Measurements from ENCODE around the gene ANXA2.

GRCh38 chr15:60385620-60386552 is 11.9 kb downstream of the ANXA2 start:
- no peak for TF ChIP-seq CTCF (IDR thresholded peaks at IDR 0.05)
- no peak for TF ChIP-seq GATA2 (CRISPR knock-in tag; IDR thresholded peaks at IDR 0.05)
- no peak for TF ChIP-seq JUND (IDR thresholded peaks at IDR 0.05)
- no peak for TF ChIP-seq RAD21 (IDR thresholded peaks at IDR 0.05; ENCODE audit: low read length)
- peak; percentile 12; the same call in 1 of the 2 replicates for TF ChIP-seq POLR2AphosphoS5 (IDR thresholded peaks at IDR 0.05; ENCODE audit: low read depth, low read length)
- no peak for TF ChIP-seq ELF1 (IDR thresholded peaks at IDR 0.05)
- no peak for TF ChIP-seq GABPA (IDR thresholded peaks at IDR 0.05; ENCODE audit: low read depth)
- no peak for TF ChIP-seq EZH2phosphoT487 (IDR thresholded peaks at IDR 0.05; ENCODE audit: borderline replicate concordance, low read depth)
- no peak for TF ChIP-seq SIN3A (IDR thresholded peaks at IDR 0.05; ENCODE audit: borderline replicate concordance, low read depth, low read length)
- no peak for TF ChIP-seq MAX (IDR thresholded peaks at IDR 0.05; ENCODE audit: low read depth)
